ENCODE results near the gene ZCCHC17. TPM values are rescaled to one million over a fixed set of nuclear protein-coding genes. Genes with fewer than 3 reads are reported as not detected.
"Not testable (repeated sequence)": the region's sequence is repeated elsewhere in the genome, so short reads cannot be mapped to it uniquely, and the experiment has no call there.

Gene ZCCHC17
- total and polyA plus RNA-seq, 2 donors (not counting 3 experiments of a cell fraction or from before 2014, with no cell fraction given): 32.0 to 41.4 TPM

DNA sequence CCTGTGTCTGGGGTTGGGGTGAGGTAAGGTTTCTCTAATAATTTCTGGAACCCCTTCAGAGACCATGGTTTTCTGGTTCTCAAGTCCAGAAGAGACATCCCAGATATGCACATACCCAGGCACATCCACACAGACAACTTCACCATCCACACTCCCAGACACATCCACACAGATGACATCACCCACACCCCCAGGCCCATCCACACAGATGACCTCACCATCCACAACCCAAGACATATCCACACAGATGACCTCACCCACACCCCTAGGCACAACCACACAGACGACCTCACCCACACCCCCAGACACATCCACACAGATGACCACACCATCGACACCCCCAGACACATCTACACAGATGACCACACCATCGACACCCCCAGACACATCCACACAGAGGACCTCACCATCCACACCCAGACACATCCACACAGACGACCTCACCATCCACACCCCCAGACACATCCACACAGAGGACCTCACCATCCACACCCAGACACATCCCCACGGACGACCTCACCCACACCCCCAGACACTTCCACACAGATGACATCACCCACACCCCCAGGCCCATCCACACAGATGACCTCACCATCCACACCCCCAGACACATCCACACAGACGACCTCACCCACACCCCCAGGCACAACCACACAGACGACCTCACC is 89.9 kb downstream of the ZCCHC17 start:
- H3K79me2 ChIP-seq (ENCODE audit: control insufficient read depth, insufficient read depth, low read length); FAIRE-seq; H3K9me3 ChIP-seq (replicated peaks; ENCODE audit: control insufficient read depth, insufficient read depth, low read length); DNase-seq (ENCODE audit: low read depth, low spot score); H2AFZ ChIP-seq (ENCODE audit: low read depth, low read length); H3K4me2 ChIP-seq (ENCODE audit: insufficient read depth, low read length); H3K9ac ChIP-seq (replicated peaks; ENCODE audit: extremely low read depth, insufficient read depth, low read length); dilution Hi-C loops (cut with MboI; ENCODE audit: extremely low pct_ligation_motif_present, low sequenced_read_pairs); H3K4me3 ChIP-seq (replicated peaks in 1 of 3; ENCODE audit: insufficient read depth in 1 of 3, low read depth in 1 of 3, low read length in 3 of 3); intact Hi-C loops (cut with micrococcal nuclease); H3K4me1 ChIP-seq (ENCODE audit: control insufficient read depth, extremely low read depth, insufficient read depth, low read length); H3K36me3 ChIP-seq (ENCODE audit: control insufficient read depth in 2 of 2, extremely low read depth in 1 of 2, insufficient read depth in 2 of 2, low read length in 2 of 2); POLR2A ChIA-PET; H3K9me1 ChIP-seq (replicated peaks; ENCODE audit: control insufficient read depth, extremely low read depth, insufficient read depth, low read length); BruUV-seq (replicated peaks); H4K20me1 ChIP-seq (replicated peaks; ENCODE audit: control insufficient read depth, extremely low read depth, insufficient read depth, low read length); H3K27me3 ChIP-seq (ENCODE audit: control insufficient read depth in 2 of 2, insufficient read depth in 2 of 2, low read length in 2 of 2); H3K27ac ChIP-seq (ENCODE audit: insufficient read depth, low read depth, low read length); CTCF ChIA-PET: not testable (repeated sequence)
- peak; percentile 24 for TF ChIP-seq JUN (IDR thresholded peaks at IDR 0.05; ENCODE audit: borderline replicate concordance, insufficient read depth, insufficient read length, low read depth)

DNA sequence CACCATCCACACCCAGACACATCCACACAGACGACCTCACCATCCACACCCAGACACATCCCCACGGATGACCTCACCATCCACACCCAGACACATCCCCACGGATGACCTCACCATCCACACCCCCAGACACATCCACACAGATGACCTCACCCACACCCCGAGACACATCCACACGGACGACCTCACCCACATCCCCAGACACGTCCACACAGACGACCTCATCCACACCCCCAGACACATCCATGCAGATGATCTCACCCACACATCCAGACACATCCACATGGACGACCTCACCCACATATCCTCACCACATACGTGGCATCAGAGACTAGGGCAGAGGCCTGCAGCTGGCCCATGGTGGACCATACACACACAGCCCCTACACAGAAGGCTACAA is 90.8 kb downstream of the ZCCHC17 start:
- TF ChIP-seq, protein P1, sequence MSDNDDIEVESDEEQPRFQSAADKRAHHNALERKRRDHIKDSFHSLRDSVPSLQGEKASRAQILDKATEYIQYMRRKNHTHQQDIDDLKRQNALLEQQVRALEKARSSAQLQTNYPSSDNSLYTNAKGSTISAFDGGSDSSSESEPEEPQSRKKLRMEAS (IDR thresholded peaks at IDR 0.05; ENCODE audit: insufficient read depth, insufficient read length): no peak
- TF ChIP-seq POLR2A (IDR thresholded peaks at IDR 0.05; ENCODE audit: low read depth, low read length) (no peak), POLR2AphosphoS5 (IDR thresholded peaks at IDR 0.05; ENCODE audit: insufficient read depth, low read depth, low read length) (no peak), JUN (IDR thresholded peaks at IDR 0.05; ENCODE audit: borderline replicate concordance, insufficient read depth, insufficient read length, low read depth) (peak; percentile 19)
- H3K36me3 ChIP-seq (ENCODE audit: control insufficient read depth in 2 of 2, extremely low read depth in 1 of 2, insufficient read depth in 2 of 2, low read length in 2 of 2): no peaks in the 10 kb centered on the region
- H3K9ac ChIP-seq (replicated peaks; ENCODE audit: extremely low read depth, insufficient read depth, low read length): no peak overlapping the region
- H3K4me1 ChIP-seq (ENCODE audit: control insufficient read depth, extremely low read depth, insufficient read depth, low read length): no peaks in the 10 kb centered on the region
- FAIRE-seq (no peak), DNase-seq (ENCODE audit: low read depth, low spot score) (no peak)
- dilution Hi-C loops (cut with MboI; ENCODE audit: extremely low pct_ligation_motif_present, low sequenced_read_pairs): no loop called here
- ChIA-PET POLR2A (no interaction called here), CTCF (no interaction called here)
- H3K9me1 ChIP-seq (replicated peaks; ENCODE audit: control insufficient read depth, extremely low read depth, insufficient read depth, low read length): no peaks in the 10 kb centered on the region
- H3K27me3 ChIP-seq (ENCODE audit: control insufficient read depth in 2 of 2, insufficient read depth in 2 of 2, low read length in 2 of 2): no peaks in the 10 kb centered on the region
- H3K27ac ChIP-seq (ENCODE audit: insufficient read depth, low read depth, low read length): no peak overlapping the region
- H3K4me2 ChIP-seq (ENCODE audit: insufficient read depth, low read length): no peak overlapping the region
- BruUV-seq (replicated peaks): no TSS peak
- no peaks in the 10 kb centered on the region for H3K9me3 ChIP-seq (replicated peaks; ENCODE audit: control insufficient read depth, insufficient read depth, low read length)
- no peak overlapping the region for H2AFZ ChIP-seq (ENCODE audit: low read depth, low read length)
- no peaks in the 10 kb centered on the region for H4K20me1 ChIP-seq (replicated peaks; ENCODE audit: control insufficient read depth, extremely low read depth, insufficient read depth, low read length)
- H3K4me3 ChIP-seq (replicated peaks in 1 of 3; ENCODE audit: insufficient read depth in 1 of 3, low read depth in 1 of 3, low read length in 3 of 3): no peak overlapping the region
- intact Hi-C loops (cut with micrococcal nuclease): no loop called here
- H3K79me2 ChIP-seq (ENCODE audit: control insufficient read depth, insufficient read depth, low read length): no peaks in the 10 kb centered on the region

All from endothelial cell of umbilical vein (primary cell).